Superior temporal gyrus (tissue), 1 donor: ENCODE results near the gene MAGEL2.
"Not testable (repeated sequence)": the region's sequence is repeated elsewhere in the genome, so short reads cannot be mapped to it uniquely, and the experiment has no call there.

ENCODE experiments used
- DNase-seq: peaks from one replicate; pipeline ENCODE4 v3.0.0-alpha.2; 2016; ENCODE audit errors: extremely low spot score

MAGEL2 gene

GRCh38 chr15:23606226-23606625, 41.4 kb downstream of the MAGEL2 start:
- DNase-seq: no peak

DNA sequence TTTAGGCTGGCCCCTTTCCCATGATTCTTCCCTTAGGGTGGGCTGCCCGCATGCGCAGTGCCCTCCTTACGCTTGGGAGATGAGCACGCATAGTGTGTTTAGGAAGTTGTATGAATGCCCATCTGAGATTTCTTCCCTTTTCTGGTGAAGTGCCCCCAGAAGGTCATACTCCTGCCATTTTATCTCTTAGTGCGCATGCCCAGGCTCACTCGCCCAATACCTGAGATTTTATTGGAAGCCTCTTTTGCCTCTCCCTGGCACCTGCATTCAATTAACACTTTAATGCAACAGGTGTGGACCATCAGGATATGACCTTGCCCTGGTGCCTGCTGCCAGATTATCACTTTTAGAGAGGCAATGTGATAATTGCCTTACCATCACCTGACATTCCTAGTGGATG, 45.5 kb downstream of the MAGEL2 start:
- DNase-seq: no peak

DNA sequence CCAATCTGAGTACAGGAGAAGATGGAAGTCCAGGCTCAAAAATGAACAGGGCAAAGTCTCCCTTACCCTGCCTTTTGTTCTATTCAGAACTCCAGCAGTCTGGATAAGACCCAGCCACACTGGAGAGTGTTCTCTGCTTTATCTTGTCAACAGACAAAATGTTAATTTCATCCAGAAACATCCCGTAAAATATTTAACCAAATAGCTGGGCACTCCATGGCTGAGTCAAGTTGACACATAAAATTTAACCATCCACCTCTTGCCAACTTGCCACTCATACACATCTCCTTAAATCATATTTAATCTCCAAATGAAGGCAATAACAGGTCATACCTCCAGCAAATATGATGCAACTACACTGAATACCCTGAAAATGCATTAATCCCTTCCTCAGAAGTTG, 48.6 kb downstream of the MAGEL2 start:
- no peak for DNase-seq

DNA sequence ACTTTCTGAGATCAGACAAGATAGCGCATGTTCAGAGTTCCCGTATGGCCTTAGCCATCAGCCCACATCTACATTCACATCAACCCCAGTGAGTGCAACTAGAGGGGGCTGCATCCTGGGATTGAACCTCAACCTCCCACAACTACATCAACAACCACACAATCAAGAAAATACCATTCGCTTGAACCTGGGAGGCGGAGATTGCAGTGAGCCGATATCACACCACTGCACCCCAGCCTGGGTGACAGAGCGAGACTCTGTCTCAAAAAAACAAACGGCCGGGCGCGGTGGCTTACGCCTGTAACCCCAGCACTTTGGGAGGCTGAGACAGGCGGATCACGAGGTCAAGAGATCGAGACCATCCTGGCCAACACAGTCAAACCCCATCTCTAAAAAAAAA, 50.4 kb downstream of the MAGEL2 start:
- DNase-seq: not testable (repeated sequence)

DNA sequence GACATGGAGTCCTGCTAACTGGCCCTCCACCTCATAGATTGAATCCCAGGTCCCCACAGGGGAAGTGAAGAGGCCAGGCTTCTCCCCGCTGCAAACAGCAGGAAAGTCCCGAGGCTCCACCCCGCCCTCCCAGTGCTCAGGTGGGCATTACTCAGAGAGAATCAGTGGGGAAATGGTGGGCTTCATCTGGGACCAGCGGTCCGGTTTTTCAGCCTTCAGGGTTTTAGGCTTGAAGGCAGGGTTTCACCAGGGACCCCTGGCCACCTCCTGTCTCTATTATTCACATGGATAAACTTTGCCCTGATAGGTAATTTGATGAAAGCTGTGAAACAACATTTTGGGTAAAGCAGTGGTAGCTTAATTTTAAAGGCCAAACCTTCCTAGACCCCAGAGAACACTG, 50.9 kb downstream of the MAGEL2 start:
- DNase-seq: no peak

DNA sequence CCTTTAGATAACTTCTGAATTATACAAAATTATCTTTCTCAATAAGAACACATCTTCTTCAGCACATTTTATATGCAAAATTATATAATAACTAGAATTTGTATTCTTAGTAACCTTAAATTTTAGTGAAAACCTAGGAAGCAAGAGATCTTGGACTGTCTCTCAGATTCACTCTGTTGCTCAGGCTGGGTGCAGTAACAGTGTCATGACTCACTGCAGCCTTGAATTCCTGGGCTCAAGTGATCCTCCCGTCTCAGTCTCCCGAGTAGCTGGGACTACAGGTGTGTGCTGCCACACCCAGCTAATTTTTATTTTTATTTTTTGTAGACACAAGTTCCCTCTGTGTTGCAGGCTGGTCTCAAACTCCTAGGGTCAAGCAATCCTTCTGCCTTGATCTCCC, 52.3 kb downstream of the MAGEL2 start:
- no peak for DNase-seq

- no peak for DNase-seq
Observed at GRCh38 chr15:23594252-23594770, 53.4 kb downstream of the MAGEL2 start.
